Colon (tissue), 2 donors: ENCODE data around the gene ADPGK.
"Not testable (repeated sequence)": the region's sequence is repeated elsewhere in the genome, so short reads cannot be mapped to it uniquely, and the experiment has no call there.

Source experiments
- FAIRE-seq: peaks from 2 replicates; lab custom pipeline; 2012; peaks lifted over from hg19 to GRCh38; lab: Jason Lieb, UNC
- donor health status: control.
- donor health status: control.

ADPGK gene

DNA sequence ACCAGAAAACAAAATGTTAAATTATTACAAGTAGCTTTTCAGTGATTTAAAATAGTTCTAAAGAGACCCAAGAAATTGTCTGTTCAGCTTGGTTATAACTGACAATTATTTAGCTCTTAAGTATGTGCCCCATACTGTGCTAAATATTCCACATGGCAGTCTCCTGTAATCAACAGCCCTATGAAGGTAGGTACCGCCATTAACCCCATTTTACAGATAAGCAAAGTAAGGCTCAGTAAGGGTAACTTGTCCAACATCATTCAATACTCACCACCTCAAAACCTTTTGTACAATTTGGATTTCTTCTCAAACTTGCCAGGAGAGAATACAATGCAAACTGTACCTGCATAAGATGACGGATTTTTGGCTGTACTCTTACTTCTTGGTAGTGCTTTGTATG lies 33.9 kb downstream of the ADPGK start:
- FAIRE-seq: no peak

DNA sequence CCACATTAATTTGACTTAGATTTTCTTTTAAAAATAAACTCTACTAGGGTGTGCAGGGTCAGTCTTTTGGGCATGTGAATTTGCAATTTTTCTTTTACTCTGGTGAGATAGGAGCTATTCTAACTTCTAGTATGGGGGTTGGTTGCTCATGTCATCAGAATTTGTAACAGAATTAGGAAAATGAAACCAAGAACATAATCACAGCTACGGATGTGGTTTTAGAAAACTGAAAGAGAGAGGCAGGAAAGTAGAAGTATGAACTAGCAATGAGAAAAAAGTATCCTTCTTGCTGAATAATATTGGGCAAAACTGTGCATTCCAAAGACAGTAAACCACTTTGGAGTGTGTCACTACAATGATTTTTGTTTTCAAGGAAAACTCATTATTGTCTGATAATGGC lies 43.3 kb downstream of the ADPGK start:
- no peak for FAIRE-seq

DNA sequence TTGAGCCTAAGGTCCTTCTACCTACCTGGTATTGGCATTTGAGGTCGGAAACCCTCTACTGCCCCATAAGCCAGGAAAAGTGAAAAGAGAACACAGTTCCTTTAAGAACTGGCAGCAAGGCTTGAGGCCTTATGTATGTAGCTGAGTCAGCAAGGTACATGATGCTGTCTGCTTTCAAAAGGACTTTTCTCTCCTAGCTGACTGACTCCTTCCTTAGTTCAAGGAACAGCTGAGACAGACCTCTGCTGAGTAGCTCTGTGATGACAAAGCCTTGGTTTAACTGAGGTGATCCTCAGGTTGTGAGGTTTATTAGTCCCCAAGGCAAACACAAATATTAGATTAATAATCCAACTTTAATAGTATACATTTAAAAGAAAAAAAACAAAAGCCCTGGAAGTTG lies 45.8 kb downstream of the ADPGK start:
- FAIRE-seq: no peak

DNA sequence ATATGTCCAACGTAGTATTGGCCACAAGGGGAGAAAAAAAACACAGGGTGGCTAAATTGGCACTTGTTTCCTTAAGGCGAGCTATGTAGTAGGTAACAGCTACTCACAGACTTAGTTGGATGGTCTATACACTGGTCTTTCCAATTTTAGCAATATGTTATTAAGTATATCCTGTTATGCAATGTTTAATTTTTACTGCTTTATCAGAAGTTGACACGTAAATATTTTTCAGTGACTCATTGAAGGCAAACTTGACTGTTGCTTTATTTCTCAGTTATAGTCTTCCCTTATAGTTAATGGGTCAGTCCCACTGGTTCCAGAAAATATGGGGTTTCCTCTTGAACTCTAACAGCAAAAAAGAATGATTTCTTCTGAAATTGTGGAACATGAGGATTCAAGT lies 46.5 kb downstream of the ADPGK start:
- no peak for FAIRE-seq

DNA sequence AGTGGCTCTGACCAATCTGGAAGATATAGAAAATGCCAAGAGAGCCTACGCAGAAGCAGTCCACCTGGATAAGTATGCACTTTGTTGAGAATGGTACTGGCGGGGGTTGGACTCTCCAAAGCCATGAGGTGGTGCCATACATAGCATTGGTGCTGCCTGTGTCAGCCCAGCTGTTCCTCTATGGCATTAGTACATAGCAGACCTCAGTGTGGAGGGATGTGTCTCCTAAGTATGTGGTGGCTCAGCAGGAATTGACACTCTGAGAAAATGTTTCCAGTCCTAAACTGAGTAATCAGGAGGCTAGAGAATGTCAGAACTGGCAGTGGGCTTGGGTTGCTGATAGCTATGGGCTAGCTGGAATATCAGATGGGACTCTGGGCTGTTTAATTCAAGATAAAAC lies 48.4 kb downstream of the ADPGK start:
- no peak for FAIRE-seq

DNA sequence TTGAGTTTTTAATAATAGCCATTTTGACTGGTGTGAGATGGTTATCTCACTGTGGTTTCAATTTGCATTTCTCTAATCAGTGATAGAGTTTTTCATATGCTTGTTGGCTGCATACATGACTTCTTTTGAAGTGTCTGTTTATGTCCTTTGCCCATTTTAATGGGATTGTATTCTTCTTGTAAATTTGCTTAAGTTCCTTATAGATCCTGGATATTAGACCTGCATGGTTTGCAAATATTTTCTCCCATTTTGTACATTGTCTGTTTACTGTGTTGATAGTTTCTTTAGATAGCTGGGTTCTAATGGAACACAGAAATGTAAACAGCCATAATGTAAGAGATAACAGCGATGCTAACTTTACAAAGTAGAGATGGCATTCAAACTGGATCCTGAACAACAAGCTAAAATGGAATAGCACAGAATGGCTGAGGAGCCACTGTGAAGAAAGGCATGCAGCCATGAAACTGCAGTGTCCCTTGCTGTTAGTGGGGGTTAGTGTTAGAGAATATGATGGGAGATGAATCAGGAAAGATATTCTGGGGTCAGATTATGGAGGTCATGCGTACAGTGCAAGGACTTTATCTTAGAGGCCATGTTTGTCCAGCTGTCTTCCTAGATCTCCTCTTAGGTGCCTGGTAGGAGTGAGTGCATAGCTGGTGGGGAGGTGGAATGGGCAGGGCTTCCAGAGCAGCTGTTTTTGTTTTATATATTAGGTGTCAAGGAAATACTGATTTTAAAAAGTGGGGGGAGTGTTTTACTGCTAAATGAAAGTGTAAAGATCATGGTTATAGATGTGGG lies 49.4 kb downstream of the ADPGK start:
- no peak for FAIRE-seq

DNA sequence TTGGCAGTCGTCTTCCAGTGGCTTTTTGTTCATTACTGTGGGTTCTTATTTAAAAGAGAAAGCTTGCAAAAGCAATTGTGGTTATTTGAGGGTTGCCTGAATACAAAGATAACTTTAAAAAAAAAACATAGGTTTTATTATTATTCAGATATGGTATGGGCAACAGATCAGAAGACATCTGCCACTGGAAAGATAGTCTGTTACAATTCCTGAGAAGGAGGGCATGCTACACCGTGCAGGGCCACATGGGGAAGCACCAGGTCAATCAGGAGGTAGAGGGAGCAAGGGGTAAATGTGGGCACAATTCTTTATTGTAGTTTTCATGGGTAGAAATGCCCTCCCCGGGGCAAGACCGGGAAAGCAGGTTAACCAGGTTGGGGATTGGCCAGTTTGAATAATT lies 51.0 kb downstream of the ADPGK start:
- no peak for FAIRE-seq

DNA sequence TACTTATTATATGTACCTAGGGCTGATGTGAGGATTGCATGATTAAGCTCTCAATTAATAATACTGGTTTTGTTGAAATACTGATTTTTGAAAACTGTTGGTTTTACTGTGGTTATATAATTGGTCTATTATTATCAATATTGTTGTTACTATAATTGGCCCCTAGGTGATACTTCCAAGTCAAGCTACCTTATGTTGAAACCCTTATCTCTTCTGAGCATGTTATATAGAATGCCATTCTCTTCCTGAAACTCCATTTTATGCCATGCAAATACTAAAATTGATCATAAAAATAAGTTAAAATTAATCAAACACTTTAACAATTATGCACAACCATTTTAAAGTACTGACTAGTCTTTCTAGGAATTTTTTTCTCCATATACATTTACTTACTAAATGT lies 51.5 kb downstream of the ADPGK start:
- FAIRE-seq: no peak

DNA sequence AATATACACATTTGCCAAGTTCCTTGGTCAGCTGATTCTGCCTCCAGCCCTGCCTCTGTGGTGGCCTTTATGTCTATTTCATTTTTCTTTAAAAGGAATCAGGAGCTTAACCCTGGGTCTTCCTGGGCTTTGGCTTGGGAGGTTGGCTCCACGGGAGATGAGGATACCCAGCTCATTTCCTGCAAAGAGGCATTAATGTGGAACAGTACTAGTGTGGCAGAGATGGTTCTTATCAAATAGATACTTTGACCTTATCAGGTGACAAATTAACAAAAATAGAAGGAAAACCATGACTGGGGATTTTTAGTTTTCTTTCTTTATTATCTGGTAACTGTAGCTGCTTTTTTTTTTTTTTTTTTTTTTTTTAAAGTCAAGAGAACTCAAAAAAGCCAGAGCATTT lies 54.7 kb downstream of the ADPGK start:
- no peak for FAIRE-seq

DNA sequence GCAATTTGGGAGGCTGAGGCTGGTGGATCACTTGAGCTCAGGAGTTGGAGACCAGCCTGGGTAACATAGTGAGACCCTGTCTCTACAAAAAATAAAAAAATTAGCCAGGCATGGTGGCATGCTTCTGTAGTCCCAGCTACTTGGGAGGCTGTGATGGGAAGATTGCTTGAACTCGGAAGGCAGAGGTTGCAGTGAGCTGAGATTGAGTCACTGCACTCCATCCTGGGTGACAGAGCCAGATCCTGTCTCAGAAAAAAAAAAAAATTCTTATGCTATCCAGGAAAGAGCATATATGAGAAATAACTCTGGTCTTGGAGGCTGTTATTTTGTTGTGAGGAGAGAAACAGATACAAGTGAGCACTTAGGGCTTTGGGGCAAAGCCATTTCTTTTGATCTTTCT lies 55.3 kb downstream of the ADPGK start:
- not testable (repeated sequence) for FAIRE-seq

DNA sequence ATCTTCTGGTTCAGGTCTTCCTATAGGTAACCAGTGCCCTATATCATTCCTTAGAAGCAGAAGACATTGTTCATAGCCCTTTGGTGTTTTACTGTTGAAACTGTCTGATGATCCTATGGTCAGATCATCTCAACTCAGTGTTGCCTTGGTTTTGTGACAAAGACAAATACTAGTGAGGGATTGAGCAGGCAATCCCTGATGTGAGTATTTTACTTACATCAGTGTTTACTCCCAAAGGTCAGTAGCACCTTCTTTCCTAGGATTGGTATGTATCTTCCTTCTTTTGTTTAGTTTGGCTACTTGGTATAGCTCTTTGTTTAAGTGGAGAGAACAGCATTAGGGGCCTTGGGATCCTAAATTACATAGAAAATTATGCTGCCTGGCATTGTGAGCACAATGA lies 56.4 kb downstream of the ADPGK start:
- no peak for FAIRE-seq

DNA sequence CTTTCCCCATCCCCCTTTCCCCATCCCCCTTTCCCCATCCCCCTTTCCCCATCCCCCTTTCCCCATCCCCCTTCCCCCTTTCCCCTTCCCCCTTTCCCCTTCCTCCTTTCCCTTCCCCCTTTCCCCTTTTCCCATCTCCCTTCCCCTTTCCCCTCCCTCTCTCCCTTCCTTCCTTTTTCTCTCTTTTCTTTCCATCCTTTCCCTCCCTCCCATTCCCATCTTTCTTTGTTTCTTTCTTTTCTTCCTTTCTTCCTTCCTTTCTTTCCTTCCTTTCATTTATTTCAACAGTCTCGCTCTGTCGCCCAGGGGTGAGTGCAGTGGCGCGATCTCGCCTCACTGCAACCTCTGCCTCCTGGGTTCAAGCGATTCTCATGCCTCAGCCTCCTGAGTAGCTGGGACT lies 57.7 kb downstream of the ADPGK start:
- FAIRE-seq: not testable (repeated sequence)

DNA sequence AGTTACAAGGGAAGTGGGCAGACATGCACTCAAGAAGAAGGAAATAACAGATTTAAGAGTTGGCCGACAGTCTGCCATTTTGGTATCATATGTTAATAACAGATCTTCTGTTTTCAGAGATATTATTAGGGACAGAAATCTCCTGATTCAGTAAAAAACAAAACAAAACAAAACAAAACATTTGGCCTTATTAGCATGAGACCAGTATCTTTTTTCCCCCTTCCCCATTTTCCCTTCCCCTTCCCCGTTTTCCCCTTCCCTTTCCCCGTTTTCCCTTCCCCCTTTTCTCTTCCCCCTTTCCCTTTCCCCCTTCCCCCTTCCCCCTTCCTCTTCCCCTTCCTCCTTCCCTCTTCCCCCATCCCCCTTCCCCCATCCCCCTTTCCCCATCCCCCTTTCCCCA lies 58.1 kb downstream of the ADPGK start:
- FAIRE-seq: no peak

DNA sequence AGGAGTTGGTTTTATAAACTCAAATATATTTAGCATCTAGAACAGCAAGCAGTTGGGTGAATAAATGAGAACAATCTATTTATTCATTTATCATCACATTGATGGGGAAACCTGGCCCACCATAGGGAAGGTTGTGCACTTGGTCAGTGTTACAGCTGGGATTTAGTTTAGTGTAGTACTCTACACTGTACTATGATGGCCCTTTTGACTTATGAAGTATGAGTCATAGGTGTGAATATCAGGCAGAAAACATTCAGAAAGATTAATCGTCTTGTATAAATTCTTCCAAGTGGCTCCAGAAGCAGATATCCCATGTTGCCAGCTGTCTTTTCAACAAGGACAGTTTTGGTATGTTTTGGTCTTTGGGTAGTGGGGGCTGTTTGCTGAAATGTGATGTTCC lies 59.5 kb downstream of the ADPGK start:
- no peak for FAIRE-seq

DNA sequence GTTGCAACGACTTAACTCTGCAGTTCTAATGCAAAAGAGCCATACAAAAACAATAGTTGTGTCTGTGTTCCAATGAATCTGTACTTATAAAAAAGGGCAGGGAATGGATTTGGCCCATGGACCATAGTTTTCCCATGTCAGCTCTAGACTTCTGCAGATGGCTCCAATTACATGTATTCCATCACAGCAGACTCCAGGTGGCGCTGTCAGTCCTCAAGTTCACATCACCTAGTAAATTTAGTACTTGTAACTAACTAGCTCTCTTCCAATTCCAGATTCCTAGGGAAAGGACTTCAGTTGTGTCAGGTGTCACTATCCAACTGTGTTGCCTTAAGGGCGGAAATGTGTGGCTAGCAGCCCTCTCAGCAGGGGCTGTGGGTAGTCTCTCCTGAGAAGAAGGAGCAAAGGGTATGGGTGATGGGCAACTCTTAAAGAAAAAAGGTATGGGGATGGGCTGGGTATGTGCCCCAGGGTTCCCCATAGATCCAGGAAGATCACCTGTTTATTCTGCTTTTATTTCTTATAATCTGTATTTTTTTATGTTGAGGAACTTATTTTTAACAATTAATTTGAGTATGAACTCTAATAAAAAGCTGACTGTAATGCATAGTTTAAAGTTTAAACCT lies 61.4 kb downstream of the ADPGK start:
- FAIRE-seq: no peak

DNA sequence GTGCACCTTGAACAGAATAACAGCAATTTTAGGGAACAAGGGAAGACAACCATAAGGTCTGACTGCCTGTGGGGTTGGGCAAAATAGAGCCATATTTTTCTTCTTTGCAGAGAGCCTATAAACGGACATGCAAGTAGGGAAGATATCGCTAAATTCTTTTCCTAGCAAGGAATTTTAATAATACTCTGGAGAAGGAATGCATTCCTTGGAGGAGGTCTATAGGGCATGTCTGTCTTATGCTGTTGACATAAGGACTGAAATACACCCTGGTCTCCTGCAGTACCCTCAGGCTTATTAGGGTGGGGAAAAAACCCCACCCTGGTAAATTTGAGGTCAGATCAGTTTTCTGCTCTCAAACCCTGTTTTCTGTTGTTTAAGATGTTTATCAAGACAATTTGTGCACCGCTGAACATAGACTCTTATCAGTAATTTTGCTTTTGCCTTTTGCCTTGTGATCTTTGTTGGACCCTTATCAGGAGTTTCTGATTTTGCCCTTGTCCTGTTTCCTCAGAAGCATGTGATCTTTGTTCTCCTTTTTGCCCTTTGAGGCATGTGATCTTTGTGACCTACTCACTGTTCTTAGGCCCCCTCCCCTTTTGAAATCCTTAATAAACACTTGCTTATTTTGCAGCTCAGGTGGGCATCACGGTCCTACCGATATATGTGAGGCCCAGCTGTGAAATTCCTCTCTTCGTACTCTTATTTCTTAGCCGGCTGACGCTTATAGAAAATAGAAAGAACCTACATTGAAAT lies 74.8 kb downstream of the ADPGK start:
- FAIRE-seq: not testable (repeated sequence)

DNA sequence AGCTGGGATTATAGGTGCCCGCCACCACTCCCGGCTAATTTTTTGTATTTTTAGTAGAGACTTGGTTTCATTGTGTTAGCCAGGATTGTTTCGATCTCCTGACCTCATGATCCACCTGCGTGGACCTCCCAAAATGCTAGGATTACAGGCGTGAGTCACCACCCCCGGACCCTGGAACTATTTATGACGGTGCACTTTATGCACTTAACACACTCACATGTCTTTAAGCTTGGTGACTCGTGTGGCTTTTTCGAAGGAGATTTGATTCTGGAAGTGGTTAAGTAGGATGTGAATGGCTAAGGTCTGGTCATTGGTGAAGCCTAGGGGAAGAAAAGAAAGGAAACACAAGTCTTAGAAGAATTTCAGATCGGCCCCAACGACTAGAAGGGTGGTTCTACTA lies 77.3 kb downstream of the ADPGK start:
- no peak for FAIRE-seq
